ENCODE results near the gene SARNP. TPM values are rescaled to one million over a fixed set of nuclear protein-coding genes. Genes with fewer than 3 reads are reported as not detected.

Gene SARNP
- total and polyA plus RNA-seq, 8 donors = 12.3 to 47.9 (median 17.3) TPM

- Histone ChIP-seq H3K36me3 (peaks cover 0 to 12% (median 0%) of the 10 kb centered on the region in 3 donors), H3K27me3 (no peaks in the 10 kb centered on the region), H3K4me3 (no peak overlapping the region), H3K27ac (no peak overlapping the region), H3K4me1 (no peaks in the 10 kb centered on the region), H3K9me3 (no peaks in the 10 kb centered on the region)
- no peak for TF ChIP-seq CTCF (IDR thresholded peaks at IDR 0.05)
- DNase-seq (no peak), ATAC-seq (no peak), FAIRE-seq (no peak)
- WGBS, 2 donors = 95% methylated on average over 3 of the region's 3 CpGs
- intact Hi-C loops (cut with DNase I) = no loop called here
These were observed 39.7 kb downstream of the SARNP start for GRCh38 chr12:55777856-55778255.

GRCh38 chr12:55771736-55772135, 45.8 kb downstream of the SARNP start:
- 59 to 64% methylated on average over 6 of the region's 6 CpGs for WGBS, 2 donors

GRCh38 chr12:55767156-55767555, 50.4 kb downstream of the SARNP start:
- DNase-seq (no peak), FAIRE-seq (no peak), ATAC-seq (no peak)
- no peaks in the 10 kb centered on the region for H3K9me3 ChIP-seq
- TF ChIP-seq CTCF (IDR thresholded peaks at IDR 0.05) = no peak
- no peaks in the 10 kb centered on the region for H3K4me1 ChIP-seq
- intact Hi-C loops (cut with DNase I) = no loop called here
- peaks cover 0 to 9% (median 0%) of the 10 kb centered on the region in 3 donors for H3K36me3 ChIP-seq
- H3K4me3 ChIP-seq = no peak overlapping the region
- WGBS, 2 donors = 90 to 93% methylated on average over 4 of the region's 4 CpGs
- H3K27me3 ChIP-seq = no peaks in the 10 kb centered on the region
- H3K27ac ChIP-seq = no peak overlapping the region

More at GRCh38 chr12:55771736-55772135, 45.8 kb downstream of the SARNP start:
- no peak for TF ChIP-seq CTCF (IDR thresholded peaks at IDR 0.05)
- Histone ChIP-seq H3K4me3 (no peak overlapping the region), H3K9me3 (no peaks in the 10 kb centered on the region), H3K4me1 (no peaks in the 10 kb centered on the region), H3K36me3 (no peaks in the 10 kb centered on the region), H3K27ac (no peak overlapping the region), H3K27me3 (no peaks in the 10 kb centered on the region)
- intact Hi-C loops (cut with DNase I) = no loop called here
- FAIRE-seq = no peak
- ATAC-seq = no peak
- no peak for DNase-seq

GRCh38 chr12:55765736-55766290, 51.7 kb downstream of the SARNP start:
- H3K36me3 ChIP-seq = peaks cover 0 to 9% (median 0%) of the 10 kb centered on the region in 3 donors
- H3K4me1 ChIP-seq = no peaks in the 10 kb centered on the region
- no peaks in the 10 kb centered on the region for H3K9me3 ChIP-seq
- H3K27ac ChIP-seq = no peak overlapping the region
- no peak for ATAC-seq
- no peak for FAIRE-seq
- no peaks in the 10 kb centered on the region for H3K27me3 ChIP-seq
- 78 to 81% methylated on average over 5 of the region's 5 CpGs for WGBS, 2 donors
- DNase-seq = no peak
- H3K4me3 ChIP-seq = no peak overlapping the region
- TF ChIP-seq CTCF (IDR thresholded peaks at IDR 0.05) = no peak
- intact Hi-C loops (cut with DNase I) = no loop called here

GRCh38 chr12:55762646-55763045, 54.9 kb downstream of the SARNP start:
- no peaks in the 10 kb centered on the region for H3K27me3 ChIP-seq
- intact Hi-C loops (cut with DNase I) = no loop called here
- TF ChIP-seq CTCF (IDR thresholded peaks at IDR 0.05) = no peak
- no peak for ATAC-seq
- no peak for FAIRE-seq
- no peak for DNase-seq
- H3K4me3 ChIP-seq = no peak overlapping the region
- H3K9me3 ChIP-seq = no peaks in the 10 kb centered on the region
- no peak overlapping the region for H3K27ac ChIP-seq
- H3K36me3 ChIP-seq = peaks cover 0 to 30% (median 7%) of the 10 kb centered on the region in 3 donors
- no peaks in the 10 kb centered on the region for H3K4me1 ChIP-seq

Data from pancreas (tissue), 10 donors.